ENCODE data around the gene LYZL1. TPM values are rescaled to one million over a fixed set of nuclear protein-coding genes. Genes with fewer than 3 reads are reported as not detected.

Gene LYZL1
- total RNA-seq, 1 experiment from 2014 or later = not detected

DNA sequence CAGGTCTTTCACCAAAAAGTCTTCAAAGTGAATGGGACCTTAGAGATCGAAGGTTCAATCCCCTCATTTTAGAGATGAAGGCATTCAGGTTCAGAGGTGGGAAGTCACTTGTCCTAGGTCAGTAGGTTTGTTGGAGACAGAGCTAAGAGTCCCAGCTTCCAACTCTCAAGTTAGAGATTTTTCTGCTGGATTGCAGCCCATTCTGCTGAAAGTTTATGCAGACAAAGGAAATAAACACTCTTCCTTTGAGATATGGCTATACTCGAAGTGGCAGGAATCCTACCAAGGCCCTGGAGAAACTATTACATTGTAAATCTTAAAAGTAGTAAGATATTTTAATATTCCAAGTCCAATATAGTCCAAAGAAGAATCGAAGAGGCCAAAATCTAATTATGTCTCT, 64.4 kb downstream of the LYZL1 start:
- Mint-ChIP-seq H3K36me3 (ENCODE audit: insufficient read depth, unreplicated experiment) (no peaks in the 10 kb centered on the region), H3K27me3 (ENCODE audit: insufficient read depth, unreplicated experiment) (peaks cover 43% of the 10 kb centered on the region), H3K4me1 (ENCODE audit: insufficient read depth, unreplicated experiment) (no peaks in the 10 kb centered on the region), H3K4me3 (ENCODE audit: unreplicated experiment) (no peak overlapping the region), H3K27ac (ENCODE audit: low read depth, unreplicated experiment) (no peak overlapping the region), H3K9me3 (ENCODE audit: unreplicated experiment) (peaks cover 7% of the 10 kb centered on the region)
- BruUV-seq (replicated peaks) = no TSS peak
- ChIA-PET POLR2A (no interaction called here), CTCF (no interaction called here)
- intact Hi-C loops (cut with micrococcal nuclease) = no loop called here
- DNase-seq (ENCODE audit: unreplicated experiment) = no peak
- TF ChIP-seq, protein P1, sequence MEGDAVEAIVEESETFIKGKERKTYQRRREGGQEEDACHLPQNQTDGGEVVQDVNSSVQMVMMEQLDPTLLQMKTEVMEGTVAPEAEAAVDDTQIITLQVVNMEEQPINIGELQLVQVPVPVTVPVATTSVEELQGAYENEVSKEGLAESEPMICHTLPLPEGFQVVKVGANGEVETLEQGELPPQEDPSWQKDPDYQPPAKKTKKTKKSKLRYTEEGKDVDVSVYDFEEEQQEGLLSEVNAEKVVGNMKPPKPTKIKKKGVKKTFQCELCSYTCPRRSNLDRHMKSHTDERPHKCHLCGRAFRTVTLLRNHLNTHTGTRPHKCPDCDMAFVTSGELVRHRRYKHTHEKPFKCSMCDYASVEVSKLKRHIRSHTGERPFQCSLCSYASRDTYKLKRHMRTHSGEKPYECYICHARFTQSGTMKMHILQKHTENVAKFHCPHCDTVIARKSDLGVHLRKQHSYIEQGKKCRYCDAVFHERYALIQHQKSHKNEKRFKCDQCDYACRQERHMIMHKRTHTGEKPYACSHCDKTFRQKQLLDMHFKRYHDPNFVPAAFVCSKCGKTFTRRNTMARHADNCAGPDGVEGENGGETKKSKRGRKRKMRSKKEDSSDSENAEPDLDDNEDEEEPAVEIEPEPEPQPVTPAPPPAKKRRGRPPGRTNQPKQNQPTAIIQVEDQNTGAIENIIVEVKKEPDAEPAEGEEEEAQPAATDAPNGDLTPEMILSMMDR (IDR thresholded peaks at IDR 0.05; ENCODE audit: unreplicated experiment) = no peak

DNA sequence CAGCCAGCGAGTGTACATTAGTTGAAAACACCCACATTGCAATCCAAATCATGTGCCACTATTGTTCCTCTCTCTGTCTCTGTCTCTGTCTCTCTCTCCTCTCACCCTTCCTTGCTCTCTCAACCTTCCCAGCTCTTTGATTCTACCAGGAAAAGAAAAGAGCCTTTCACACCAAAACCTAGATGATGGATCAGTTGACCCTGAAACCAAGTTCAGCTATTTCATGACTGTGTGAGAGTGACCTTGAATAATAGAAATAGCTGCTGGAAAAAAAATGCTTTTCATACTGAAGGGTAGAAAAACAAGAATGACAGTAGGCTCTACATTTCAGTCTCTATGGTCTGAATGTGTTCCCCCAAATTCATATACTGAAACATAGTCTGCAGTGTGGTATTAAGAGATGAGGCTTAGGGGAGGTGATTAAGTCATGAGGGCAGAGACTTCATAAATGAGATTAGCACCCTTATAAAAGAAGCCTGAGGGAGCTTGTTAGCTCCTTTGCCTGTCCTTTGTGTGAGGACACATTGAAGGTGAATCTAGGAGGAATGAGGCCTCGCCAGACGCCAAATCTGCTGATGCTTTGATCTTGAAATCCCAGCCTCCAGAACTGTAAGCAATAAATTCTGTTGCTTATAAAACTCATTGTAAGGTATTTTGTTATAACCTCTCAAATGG, 65.2 kb downstream of the LYZL1 start:
- Mint-ChIP-seq H3K9me3 (ENCODE audit: unreplicated experiment) (peaks cover 7% of the 10 kb centered on the region), H3K27ac (ENCODE audit: low read depth, unreplicated experiment) (no peak overlapping the region), H3K36me3 (ENCODE audit: insufficient read depth, unreplicated experiment) (no peaks in the 10 kb centered on the region), H3K4me1 (ENCODE audit: insufficient read depth, unreplicated experiment) (no peaks in the 10 kb centered on the region), H3K4me3 (ENCODE audit: unreplicated experiment) (no peak overlapping the region), H3K27me3 (ENCODE audit: insufficient read depth, unreplicated experiment) (peaks cover 37% of the 10 kb centered on the region)
- CTCF ChIA-PET = no interaction called here
- BruUV-seq (replicated peaks) = no TSS peak
- TF ChIP-seq, protein P1 (IDR thresholded peaks at IDR 0.05; ENCODE audit: unreplicated experiment) = no peak
- POLR2A ChIA-PET = no interaction called here
- intact Hi-C loops (cut with micrococcal nuclease) = no loop called here
- DNase-seq (ENCODE audit: unreplicated experiment) = no peak

DNA sequence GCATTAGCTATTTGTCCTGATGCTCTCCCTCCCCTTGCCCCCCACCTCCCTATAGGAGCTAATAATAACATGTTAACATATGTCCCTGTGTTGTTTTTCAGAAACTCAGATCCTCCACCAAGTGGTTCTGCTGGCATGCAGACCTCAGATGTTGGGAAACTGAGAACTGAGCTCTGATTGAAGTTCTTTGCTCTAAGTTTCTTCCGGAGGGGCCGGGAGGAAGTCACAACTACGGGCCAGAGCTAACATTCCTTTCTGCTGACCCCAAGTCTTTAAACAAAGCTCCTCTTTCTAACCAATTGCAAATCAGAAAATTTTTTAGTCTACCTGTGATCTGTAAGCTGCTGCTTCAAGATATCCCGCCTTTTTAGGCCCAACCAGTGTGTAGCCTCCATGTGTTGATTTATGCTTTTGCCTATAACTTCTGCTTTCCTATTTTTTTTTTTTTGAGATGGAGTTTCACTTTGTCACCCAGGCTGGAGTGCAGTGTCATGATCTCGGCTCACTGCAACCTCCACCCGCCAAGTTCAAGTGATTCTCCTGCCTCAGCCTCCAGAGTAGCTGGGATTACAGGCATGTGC, 66.6 kb downstream of the LYZL1 start:
- BruUV-seq (replicated peaks) = no TSS peak
- Mint-ChIP-seq H3K36me3 (ENCODE audit: insufficient read depth, unreplicated experiment) (no peaks in the 10 kb centered on the region), H3K4me3 (ENCODE audit: unreplicated experiment) (no peak overlapping the region)

DNA sequence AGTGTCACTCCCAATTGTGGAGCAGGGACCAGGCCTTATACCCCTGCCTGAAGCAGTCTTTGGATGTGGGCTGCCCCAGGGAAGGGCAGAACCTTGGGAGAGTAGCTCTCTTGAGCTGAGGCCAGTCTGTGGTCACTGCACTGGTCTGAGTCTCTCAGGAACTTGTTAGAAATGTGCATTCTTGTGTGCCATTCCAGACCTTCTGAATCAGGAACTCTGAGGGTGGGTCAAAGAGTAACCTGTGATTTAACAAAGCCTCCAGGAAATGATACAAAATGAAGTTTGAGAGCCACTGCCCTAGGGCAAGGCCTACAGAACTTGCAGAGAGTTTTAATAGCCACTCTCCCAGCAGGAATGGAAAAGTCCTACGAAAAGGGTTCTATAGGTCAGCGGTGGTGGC, 68.1 kb downstream of the LYZL1 start:
- Mint-ChIP-seq H3K36me3 (ENCODE audit: insufficient read depth, unreplicated experiment) (no peaks in the 10 kb centered on the region), H3K9me3 (ENCODE audit: unreplicated experiment) (no peaks in the 10 kb centered on the region), H3K4me3 (ENCODE audit: unreplicated experiment) (no peak overlapping the region), H3K27ac (ENCODE audit: low read depth, unreplicated experiment) (no peak overlapping the region), H3K4me1 (ENCODE audit: insufficient read depth, unreplicated experiment) (no peaks in the 10 kb centered on the region), H3K27me3 (ENCODE audit: insufficient read depth, unreplicated experiment) (peaks cover 11% of the 10 kb centered on the region)
- ChIA-PET POLR2A (no interaction called here), CTCF (interaction anchor here (0.7 to 1.4 kb wide), 2 partner anchors 29 to 304 kb away, joined by 3 to 4 read pairs; no protein-coding TSS in a partner anchor)
- TF ChIP-seq, protein P1 (IDR thresholded peaks at IDR 0.05; ENCODE audit: unreplicated experiment) = no peak
- BruUV-seq (replicated peaks) = no TSS peak
- no peak for DNase-seq (ENCODE audit: unreplicated experiment)
- intact Hi-C loops (cut with micrococcal nuclease) = no loop called here

More for the DNA sequence above, 66.6 kb downstream of the LYZL1 start:
- Mint-ChIP-seq H3K27ac (ENCODE audit: low read depth, unreplicated experiment) (no peak overlapping the region), H3K9me3 (ENCODE audit: unreplicated experiment) (no peaks in the 10 kb centered on the region), H3K4me1 (ENCODE audit: insufficient read depth, unreplicated experiment) (no peaks in the 10 kb centered on the region), H3K27me3 (ENCODE audit: insufficient read depth, unreplicated experiment) (peaks cover 25% of the 10 kb centered on the region)
- no peak for DNase-seq (ENCODE audit: unreplicated experiment)
- TF ChIP-seq, protein P1 (IDR thresholded peaks at IDR 0.05; ENCODE audit: unreplicated experiment) = no peak
- ChIA-PET POLR2A (no interaction called here), CTCF (interaction anchor here (0.9 to 1.5 kb wide), 2 partner anchors 11 to 22 kb away, joined by 3 read pairs; no protein-coding TSS in a partner anchor)
- intact Hi-C loops (cut with micrococcal nuclease) = no loop called here

All from MCF 10A (cell line).